Body of pancreas (tissue), 4 donors: ENCODE measurements around the gene TRAPPC11. TPM values are rescaled to one million over a fixed set of nuclear protein-coding genes. Genes with fewer than 3 reads are reported as not detected.
A peak's percentile ranks its signal among the peaks of the same experiment; 100 is the strongest.

ENCODE experiments used
- ATAC-seq: fragments of 150-250 bp; one replicate; pipeline ENCODE4 v1.9.1; 2016
- DNase-seq, 4 donors: peaks; one replicate each; pipeline ENCODE4 v3.0.0-alpha.2; 2019
- H3K27ac ChIP-seq, 4 donors: fragments of 200-600 bp; sonication (generic); 1 replicate in 3 of 4; 2 replicates in 1 of 4; pipeline versions ENCODE4 v1.5.1 to v1.6.1; 2016 to 2019; ENCODE audit warnings: mild to moderate bottlenecking in 1 of 4, mixed read lengths in 1 of 4, moderate library complexity in 1 of 4
- H3K27me3 ChIP-seq, 2 donors: fragments of 200-600 bp; sonication (generic); one replicate each; pipeline ENCODE4 v1.6.0; 2016; ENCODE audit warnings: mild to moderate bottlenecking in 1 of 2
- H3K36me3 ChIP-seq, 2 donors: fragments of 200-600 bp; sonication (generic); replicated peaks in 1 of 2; 2 replicates each; pipeline ENCODE4 v1.5.1; 2016; ENCODE audit warnings: low read depth in 2 of 2; ENCODE audit not compliant: insufficient read depth in 1 of 2
- H3K4me1 ChIP-seq: fragments of 200-600 bp; sonication (generic); one replicate; pipeline ENCODE4 v1.6.0; 2016
- H3K4me3 ChIP-seq, 2 donors: fragments of 200-600 bp; sonication (generic); 1 replicate in 1 of 2; 2 replicates in 1 of 2; pipeline ENCODE4 v1.5.1; 2016 to 2019
- H3K9me3 ChIP-seq, 3 donors: fragments of 200-600 bp; sonication (generic); 1 replicate in 2 of 3; 2 replicates in 1 of 3; pipeline ENCODE4 v1.5.1; 2016
- CTCF ChIP-seq, 7 experiments: fragments of 450-650 bp in 4 of 7; fragments of 200-600 bp in 3 of 7; sonication (generic) in 3 of 7; IDR thresholded peaks; one replicate each; pipeline ENCODE4 v1.5.1; 2016 to 2019; ENCODE audit warnings: antibody characterized with exemption in 7 of 7
- POLR2A ChIP-seq, 3 donors: fragments of 450-650 bp; IDR thresholded peaks; one replicate each; pipeline ENCODE4 v1.6.1; 2016; ENCODE audit warnings: antibody characterized with exemption in 3 of 3, mild to moderate bottlenecking in 2 of 3
- WGBS, 2 donors: methylation state at CpG; one replicate each; pipeline ENCODE4 v1.1.5; 2017; 5-methylcytosine and 5-hydroxymethylcytosine counted together
- intact Hi-C: fragments of 100-400 bp; cut with DNase I; formaldehyde crosslinking; loops from one replicate; pipeline ENCODE4 v1.15.1; 2023
- total RNA-seq, 2 donors: library from RNA; depleted of rRNA; stranded (reverse); fragments of >200 nt; gene quantifications; one replicate each; pipeline ENCODE4 v1.1.0, GENCODE V29; 2016

The TRAPPC11 gene
- total RNA-seq, 2 donors from 2014 or later, result 22.6 to 107 TPM

- H3K4me3 ChIP-seq, result no peak overlapping the region
- intact Hi-C loops, result no loop called here
- no peaks in the 10 kb centered on the region for H3K9me3 ChIP-seq
- no peak overlapping the region for H3K27ac ChIP-seq
- TF ChIP-seq POLR2A (IDR thresholded peaks at IDR 0.05), result no peak
- no peak for TF ChIP-seq CTCF (IDR thresholded peaks at IDR 0.05)
- ATAC-seq, result no peak
- no peak for DNase-seq
- H3K36me3 ChIP-seq, result no peaks in the 10 kb centered on the region
- no peaks in the 10 kb centered on the region for H3K27me3 ChIP-seq
- WGBS, 2 donors, result 61 to 65% methylated on average over 2 of the region's 2 CpGs
- no peaks in the 10 kb centered on the region for H3K4me1 ChIP-seq
Observed at GRCh38 chr4:183755596-183755995, 96.5 kb downstream of the TRAPPC11 start.

- H3K27ac ChIP-seq, result no peak overlapping the region
- no peak for TF ChIP-seq CTCF (IDR thresholded peaks at IDR 0.05)
- TF ChIP-seq POLR2A (IDR thresholded peaks at IDR 0.05), result no peak
- no peak for ATAC-seq
- WGBS, 2 donors, result 92 to 94% methylated on average over 10 of the region's 10 CpGs
- no peaks in the 10 kb centered on the region for H3K27me3 ChIP-seq
- H3K4me1 ChIP-seq, result no peaks in the 10 kb centered on the region
- H3K9me3 ChIP-seq, result no peaks in the 10 kb centered on the region
- H3K4me3 ChIP-seq, result no peak overlapping the region
- intact Hi-C loops, result no loop called here
- DNase-seq, result no peak
- H3K36me3 ChIP-seq, result no peaks in the 10 kb centered on the region
Observed at GRCh38 chr4:183757060-183757459, 98.0 kb downstream of the TRAPPC11 start.

GRCh38 chr4:183758061-183758757, 99.1 kb downstream of the TRAPPC11 start:
- intact Hi-C loops, result no loop called here
- WGBS, 2 donors, result 40 to 49% methylated on average over 29 of the region's 29 CpGs
- Histone ChIP-seq H3K4me1 (no peaks in the 10 kb centered on the region), H3K9me3 (no peaks in the 10 kb centered on the region), H3K27me3 (no peaks in the 10 kb centered on the region), H3K27ac (no peak overlapping the region), H3K4me3 (no peak overlapping the region), H3K36me3 (no peaks in the 10 kb centered on the region)
- peak in 3 of 4 donors; percentile 18 to 25 (median 21) for DNase-seq
- ATAC-seq, result no peak
- TF ChIP-seq CTCF (IDR thresholded peaks at IDR 0.05), result no peak
- no peak for TF ChIP-seq POLR2A (IDR thresholded peaks at IDR 0.05)

GRCh38 chr4:183758758-183759447, 99.8 kb downstream of the TRAPPC11 start:
- DNase-seq (no peak), ATAC-seq (no peak)
- no peaks in the 10 kb centered on the region for H3K27me3 ChIP-seq
- no peaks in the 10 kb centered on the region for H3K4me1 ChIP-seq
- 89% methylated on average over 21 of the region's 21 CpGs for WGBS, 2 donors
- no peaks in the 10 kb centered on the region for H3K9me3 ChIP-seq
- no peaks in the 10 kb centered on the region for H3K36me3 ChIP-seq
- no peak overlapping the region for H3K4me3 ChIP-seq
- intact Hi-C loops, result no loop called here
- no peak for TF ChIP-seq POLR2A (IDR thresholded peaks at IDR 0.05)
- TF ChIP-seq CTCF (IDR thresholded peaks at IDR 0.05), result no peak
- H3K27ac ChIP-seq, result no peak overlapping the region
